Measurements from ENCODE around the gene STC2. TPM values are rescaled to one million over a fixed set of nuclear protein-coding genes. Genes with fewer than 3 reads are reported as not detected.

The STC2 gene
- total and polyA plus RNA-seq, 2 of the 4 experiments (the other 2 are of a cell fraction): 87.5 to 270 TPM

DNA sequence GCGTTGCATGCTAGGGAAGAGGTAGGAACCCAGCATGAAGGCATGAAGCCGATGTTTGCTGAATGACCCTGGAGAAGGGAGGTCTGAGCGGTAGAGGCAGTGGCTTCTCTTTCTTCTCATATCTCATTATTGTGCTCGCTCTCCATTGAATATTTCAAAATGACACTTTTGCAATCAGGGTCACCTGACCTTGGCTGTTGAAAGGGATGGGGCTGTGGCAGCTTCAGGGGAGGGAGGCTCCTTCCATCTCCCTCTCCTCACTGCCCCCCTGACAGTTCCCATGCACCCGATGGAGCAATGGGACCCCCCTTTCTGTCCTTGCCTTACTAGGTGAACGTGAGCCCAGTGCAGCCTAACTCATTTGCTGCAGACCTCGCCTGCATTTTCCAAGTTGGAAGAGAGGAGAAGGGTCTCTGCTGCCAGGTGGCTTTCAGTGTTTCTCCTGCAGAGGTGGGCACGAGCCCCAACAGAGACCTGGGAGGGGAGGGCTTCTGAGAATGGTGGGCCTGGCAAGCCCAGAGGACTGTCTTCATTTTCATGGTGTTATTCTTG is 17.9 kb downstream of the STC2 start:
- Histone ChIP-seq H2BK120ac (ENCODE audit: low read depth, low read length) (peak overlapping the region; percentile 93), H3K18ac (ENCODE audit: low read depth, low read length) (peak overlapping the region; percentile 97), H3K4me3 (ENCODE audit: insufficient read depth, low read depth, low read length) (no peak overlapping the region), H3K9ac (ENCODE audit: low read depth, low read length) (peak overlapping the region; percentile 56), H3K56ac (ENCODE audit: extremely low read depth, insufficient read depth, low read length) (peak overlapping the region; percentile 37; the same call in 1 of the 2 replicates), H2AK9ac (replicated peaks; ENCODE audit: low read depth, low read length, poor library complexity) (peak overlapping the region; percentile 89), H3K23ac (ENCODE audit: low read depth, low read length) (peak overlapping the region; percentile 19; the same call in 1 of the 2 replicates), H3K4ac (ENCODE audit: low read depth, low read length) (peak overlapping the region; percentile 58), H2BK20ac (ENCODE audit: low read depth, low read length) (peak overlapping the region; percentile 72), H2BK5ac (ENCODE audit: low read depth, low read length, poor library complexity, severe bottlenecking) (peak overlapping the region; percentile 62), H3K4me1 (ENCODE audit: control insufficient read depth, insufficient read depth, low read length) (peaks cover 15% of the 10 kb centered on the region), H4K20me1 (ENCODE audit: insufficient read depth, low read length) (peaks cover 8% of the 10 kb centered on the region; the same call in 1 of the 2 replicates), H3K9me3 (ENCODE audit: control insufficient read depth, insufficient read depth, low read length) (peaks cover 4% of the 10 kb centered on the region), H4K8ac (ENCODE audit: low read depth in 2 of 2, low read length in 2 of 2) (peak overlapping the region; percentile 88 to 89), H3K14ac (replicated peaks; ENCODE audit: low read depth, low read length) (peak overlapping the region; percentile 68), H2AFZ (replicated peaks; ENCODE audit: low read length, poor library complexity) (peak overlapping the region; percentile 87), H4K5ac (ENCODE audit: low read depth, low read length) (peak overlapping the region; percentile 91), H3K36me3 (ENCODE audit: control insufficient read depth, insufficient read depth, low read length) (no peaks in the 10 kb centered on the region; the same call in 1 of the 2 replicates), H3K27me3 (ENCODE audit: control insufficient read depth, insufficient read depth, low read length) (no peaks in the 10 kb centered on the region), H3K27ac (ENCODE audit: insufficient read depth, low read length) (peak overlapping the region; percentile 82; the same call in 1 of the 2 replicates), H3K4me2 (ENCODE audit: low read depth, low read length) (peak overlapping the region; percentile 53), H3K79me1 (ENCODE audit: low read depth in 1 of 2, low read length in 2 of 2) (no peaks in the 10 kb centered on the region), H2AK5ac (ENCODE audit: low read depth, low read length) (peak overlapping the region; percentile 18; the same call in 1 of the 2 replicates), H3K9me1 (ENCODE audit: insufficient read depth, low read length) (no peaks in the 10 kb centered on the region), H4K91ac (ENCODE audit: insufficient read depth, low read depth, low read length) (peak overlapping the region; percentile 90), H2BK15ac (ENCODE audit: low read depth, low read length) (peak overlapping the region; percentile 96; the same call in 2 of the 3 replicates)
- in situ Hi-C loops (cut with MboI; ENCODE audit: low sequenced_read_pairs) (no loop called here), intact Hi-C loops (cut with micrococcal nuclease) (no loop called here), dilution Hi-C loops (cut with HindIII; ENCODE audit: low sequenced_read_pairs, unreplicated experiment) (no loop called here)
- CTCF ChIA-PET: interaction anchor here (0.5 to 1.5 kb wide), 4 partner anchors 8 to 87 kb away, joined by 3 to 4 read pairs (median 3); no protein-coding TSS in a partner anchor
- TF ChIP-seq, protein P1, sequence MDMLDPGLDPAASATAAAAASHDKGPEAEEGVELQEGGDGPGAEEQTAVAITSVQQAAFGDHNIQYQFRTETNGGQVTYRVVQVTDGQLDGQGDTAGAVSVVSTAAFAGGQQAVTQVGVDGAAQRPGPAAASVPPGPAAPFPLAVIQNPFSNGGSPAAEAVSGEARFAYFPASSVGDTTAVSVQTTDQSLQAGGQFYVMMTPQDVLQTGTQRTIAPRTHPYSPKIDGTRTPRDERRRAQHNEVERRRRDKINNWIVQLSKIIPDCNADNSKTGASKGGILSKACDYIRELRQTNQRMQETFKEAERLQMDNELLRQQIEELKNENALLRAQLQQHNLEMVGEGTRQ (IDR thresholded peaks at IDR 0.05; ENCODE audit: low read depth, low read length): no peak
- TF ChIP-seq MAFK (IDR thresholded peaks at IDR 0.05; ENCODE audit: low read depth, low read length): no peak
- TF ChIP-seq RCOR1 (IDR thresholded peaks at IDR 0.05; ENCODE audit: insufficient replicate concordance, low read length): no peak
- TF ChIP-seq FOS (IDR thresholded peaks at IDR 0.05; ENCODE audit: low read depth, low read length): no peak
- no peak for TF ChIP-seq RFX5 (IDR thresholded peaks at IDR 0.05; ENCODE audit: low read depth, low read length)
- TF ChIP-seq, protein P2, sequence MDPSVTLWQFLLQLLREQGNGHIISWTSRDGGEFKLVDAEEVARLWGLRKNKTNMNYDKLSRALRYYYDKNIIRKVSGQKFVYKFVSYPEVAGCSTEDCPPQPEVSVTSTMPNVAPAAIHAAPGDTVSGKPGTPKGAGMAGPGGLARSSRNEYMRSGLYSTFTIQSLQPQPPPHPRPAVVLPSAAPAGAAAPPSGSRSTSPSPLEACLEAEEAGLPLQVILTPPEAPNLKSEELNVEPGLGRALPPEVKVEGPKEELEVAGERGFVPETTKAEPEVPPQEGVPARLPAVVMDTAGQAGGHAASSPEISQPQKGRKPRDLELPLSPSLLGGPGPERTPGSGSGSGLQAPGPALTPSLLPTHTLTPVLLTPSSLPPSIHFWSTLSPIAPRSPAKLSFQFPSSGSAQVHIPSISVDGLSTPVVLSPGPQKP (IDR thresholded peaks at IDR 0.05; ENCODE audit: borderline replicate concordance, low read depth, low read length): no peak
- no peak for TF ChIP-seq MXI1 (IDR thresholded peaks at IDR 0.05; ENCODE audit: borderline replicate concordance, low read depth, low read length)
- no peak for TF ChIP-seq CEBPB (IDR thresholded peaks at IDR 0.05; ENCODE audit: low read depth, low read length)
- TF ChIP-seq CHD1 (IDR thresholded peaks at IDR 0.05; ENCODE audit: low read depth, low read length): no peak
- TF ChIP-seq NFE2L2 (IDR thresholded peaks at IDR 0.05; ENCODE audit: low read depth, low read length): no peak
- TF ChIP-seq BHLHE40 (IDR thresholded peaks at IDR 0.05; ENCODE audit: low read depth, low read length): no peak
- TF ChIP-seq RAD21 (IDR thresholded peaks at IDR 0.05; ENCODE audit: low read length): no peak
- TF ChIP-seq, protein P3, sequence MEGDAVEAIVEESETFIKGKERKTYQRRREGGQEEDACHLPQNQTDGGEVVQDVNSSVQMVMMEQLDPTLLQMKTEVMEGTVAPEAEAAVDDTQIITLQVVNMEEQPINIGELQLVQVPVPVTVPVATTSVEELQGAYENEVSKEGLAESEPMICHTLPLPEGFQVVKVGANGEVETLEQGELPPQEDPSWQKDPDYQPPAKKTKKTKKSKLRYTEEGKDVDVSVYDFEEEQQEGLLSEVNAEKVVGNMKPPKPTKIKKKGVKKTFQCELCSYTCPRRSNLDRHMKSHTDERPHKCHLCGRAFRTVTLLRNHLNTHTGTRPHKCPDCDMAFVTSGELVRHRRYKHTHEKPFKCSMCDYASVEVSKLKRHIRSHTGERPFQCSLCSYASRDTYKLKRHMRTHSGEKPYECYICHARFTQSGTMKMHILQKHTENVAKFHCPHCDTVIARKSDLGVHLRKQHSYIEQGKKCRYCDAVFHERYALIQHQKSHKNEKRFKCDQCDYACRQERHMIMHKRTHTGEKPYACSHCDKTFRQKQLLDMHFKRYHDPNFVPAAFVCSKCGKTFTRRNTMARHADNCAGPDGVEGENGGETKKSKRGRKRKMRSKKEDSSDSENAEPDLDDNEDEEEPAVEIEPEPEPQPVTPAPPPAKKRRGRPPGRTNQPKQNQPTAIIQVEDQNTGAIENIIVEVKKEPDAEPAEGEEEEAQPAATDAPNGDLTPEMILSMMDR (conservative IDR thresholded peaks at IDR 0.05; ENCODE audit: low read depth, low read length): no peak
- no peak for TF ChIP-seq SMC3 (IDR thresholded peaks at IDR 0.05; ENCODE audit: low read depth, low read length)
- WGBS, 2 experiments (ENCODE audit: extremely low coverage in 2 of 2, insufficient read length in 1 of 2): no CpG with 5 or more reads among the region's 8 CpGs
- BruUV-seq (replicated peaks): no TSS peak
- POLR2A ChIA-PET (ENCODE audit: unreplicated experiment): no interaction called here
- ATAC-seq (ENCODE audit: low read depth): no peak
- DNase-seq: no peak

All from IMR-90 (cell line).